ENCODE measurements around the gene ITPR2. TPM values are rescaled to one million over a fixed set of nuclear protein-coding genes. Genes with fewer than 3 reads are reported as not detected.

The ITPR2 gene
- total RNA-seq, 1 donor, result 19.2 TPM

DNA sequence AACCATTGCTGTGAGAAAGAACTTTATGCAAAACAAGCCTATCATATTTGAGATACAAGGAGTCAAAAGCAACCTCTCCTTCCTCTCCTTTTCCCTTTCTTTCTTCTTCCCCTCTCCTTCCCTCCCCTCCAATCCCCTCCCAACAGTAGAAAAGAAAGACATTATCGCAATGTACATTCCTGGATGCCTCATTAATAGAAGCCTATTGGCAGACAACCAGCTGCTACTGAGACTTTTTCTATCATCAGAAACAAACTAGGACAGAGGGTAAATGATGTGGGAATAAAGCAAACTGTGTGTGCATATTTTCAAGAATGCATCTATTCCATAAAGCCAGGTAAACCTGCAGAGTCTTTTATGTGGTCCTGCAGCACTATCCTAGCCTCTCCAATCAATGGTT lies 237.2 kb downstream of the ITPR2 start:
- Histone ChIP-seq H3K27me3 (ENCODE audit: insufficient read depth, low read length) (no peaks in the 10 kb centered on the region), H3K4me1 (ENCODE audit: insufficient read depth, low read length) (peaks cover 8% of the 10 kb centered on the region), H4K20me1 (ENCODE audit: insufficient read depth, low read length) (no peaks in the 10 kb centered on the region), H3K79me2 (ENCODE audit: insufficient read depth, low read length) (no peaks in the 10 kb centered on the region), H3K9me3 (ENCODE audit: low read depth, low read length) (no peaks in the 10 kb centered on the region), H3K4me3 (ENCODE audit: insufficient read depth, low read length) (no peak overlapping the region), H3K27ac (ENCODE audit: low read depth, low read length) (no peak overlapping the region), H2AFZ (ENCODE audit: low read length) (no peak overlapping the region), H3K4me2 (ENCODE audit: insufficient read depth, low read length) (no peak overlapping the region), H3K36me3 (ENCODE audit: insufficient read depth, low read length) (no peaks in the 10 kb centered on the region)
- TF ChIP-seq, protein P1, sequence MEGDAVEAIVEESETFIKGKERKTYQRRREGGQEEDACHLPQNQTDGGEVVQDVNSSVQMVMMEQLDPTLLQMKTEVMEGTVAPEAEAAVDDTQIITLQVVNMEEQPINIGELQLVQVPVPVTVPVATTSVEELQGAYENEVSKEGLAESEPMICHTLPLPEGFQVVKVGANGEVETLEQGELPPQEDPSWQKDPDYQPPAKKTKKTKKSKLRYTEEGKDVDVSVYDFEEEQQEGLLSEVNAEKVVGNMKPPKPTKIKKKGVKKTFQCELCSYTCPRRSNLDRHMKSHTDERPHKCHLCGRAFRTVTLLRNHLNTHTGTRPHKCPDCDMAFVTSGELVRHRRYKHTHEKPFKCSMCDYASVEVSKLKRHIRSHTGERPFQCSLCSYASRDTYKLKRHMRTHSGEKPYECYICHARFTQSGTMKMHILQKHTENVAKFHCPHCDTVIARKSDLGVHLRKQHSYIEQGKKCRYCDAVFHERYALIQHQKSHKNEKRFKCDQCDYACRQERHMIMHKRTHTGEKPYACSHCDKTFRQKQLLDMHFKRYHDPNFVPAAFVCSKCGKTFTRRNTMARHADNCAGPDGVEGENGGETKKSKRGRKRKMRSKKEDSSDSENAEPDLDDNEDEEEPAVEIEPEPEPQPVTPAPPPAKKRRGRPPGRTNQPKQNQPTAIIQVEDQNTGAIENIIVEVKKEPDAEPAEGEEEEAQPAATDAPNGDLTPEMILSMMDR (IDR thresholded peaks at IDR 0.05; ENCODE audit: extremely low read depth, low read depth, low read length), result no peak
- no peak for DNase-seq (ENCODE audit: insufficient read length, low spot score, missing footprints)

DNA sequence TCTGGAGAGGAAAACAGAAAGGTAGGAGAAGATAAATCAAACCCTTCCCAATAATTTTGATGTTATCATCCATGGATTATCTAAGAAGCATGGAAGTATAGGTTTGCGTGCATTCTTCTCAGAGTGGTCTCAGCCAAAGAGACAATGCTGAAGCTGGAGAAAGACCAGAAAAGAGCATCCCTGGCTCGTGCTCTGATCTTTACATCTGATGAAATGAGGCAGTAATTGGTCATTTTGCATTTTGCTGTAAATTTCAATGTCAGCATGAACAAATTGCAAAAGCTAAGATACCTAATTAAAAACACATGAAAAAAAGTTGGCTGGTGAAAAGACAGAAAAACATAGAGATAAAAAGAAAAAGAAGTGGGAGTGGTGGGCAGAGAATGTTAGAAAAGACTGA lies 252.4 kb downstream of the ITPR2 start:
- Histone ChIP-seq H3K36me3 (ENCODE audit: insufficient read depth, low read length) (no peaks in the 10 kb centered on the region), H3K27me3 (ENCODE audit: insufficient read depth, low read length) (no peaks in the 10 kb centered on the region), H3K9me3 (ENCODE audit: low read depth, low read length) (no peaks in the 10 kb centered on the region), H2AFZ (ENCODE audit: low read length) (no peak overlapping the region), H3K79me2 (ENCODE audit: insufficient read depth, low read length) (no peaks in the 10 kb centered on the region), H3K4me2 (ENCODE audit: insufficient read depth, low read length) (no peak overlapping the region), H3K27ac (ENCODE audit: low read depth, low read length) (no peak overlapping the region), H4K20me1 (ENCODE audit: insufficient read depth, low read length) (no peaks in the 10 kb centered on the region), H3K4me3 (ENCODE audit: insufficient read depth, low read length) (no peak overlapping the region), H3K4me1 (ENCODE audit: insufficient read depth, low read length) (no peaks in the 10 kb centered on the region)
- DNase-seq (ENCODE audit: insufficient read length, low spot score, missing footprints), result no peak
- TF ChIP-seq, protein P1 (IDR thresholded peaks at IDR 0.05; ENCODE audit: extremely low read depth, low read depth, low read length), result no peak

DNA sequence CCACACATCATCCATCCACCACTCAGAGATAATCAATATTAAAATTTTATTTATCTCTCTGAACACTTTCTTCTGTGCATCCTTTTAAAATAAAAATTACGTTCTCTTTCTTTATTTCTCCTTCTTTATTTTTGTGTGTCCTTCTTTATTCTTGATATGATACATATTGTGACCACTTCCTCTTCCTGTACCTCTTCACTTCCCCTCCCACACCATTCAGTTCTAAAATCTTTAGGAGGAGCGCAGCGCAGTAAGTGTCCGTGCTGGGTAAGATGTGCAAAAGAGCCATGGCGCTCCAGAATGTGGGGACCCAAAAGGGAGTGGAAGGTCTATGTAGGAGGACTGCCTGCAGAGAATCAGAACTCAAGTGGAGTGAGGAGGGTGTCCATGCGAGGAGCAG lies 256.7 kb downstream of the ITPR2 start:
- H4K20me1 ChIP-seq (ENCODE audit: insufficient read depth, low read length), result no peaks in the 10 kb centered on the region
- no peak overlapping the region for H3K4me3 ChIP-seq (ENCODE audit: insufficient read depth, low read length)
- H3K4me2 ChIP-seq (ENCODE audit: insufficient read depth, low read length), result no peak overlapping the region
- no peaks in the 10 kb centered on the region for H3K9me3 ChIP-seq (ENCODE audit: low read depth, low read length)
- no peaks in the 10 kb centered on the region for H3K4me1 ChIP-seq (ENCODE audit: insufficient read depth, low read length)
- no peak overlapping the region for H2AFZ ChIP-seq (ENCODE audit: low read length)
- H3K27me3 ChIP-seq (ENCODE audit: insufficient read depth, low read length), result no peaks in the 10 kb centered on the region
- no peaks in the 10 kb centered on the region for H3K79me2 ChIP-seq (ENCODE audit: insufficient read depth, low read length)
- TF ChIP-seq, protein P1 (IDR thresholded peaks at IDR 0.05; ENCODE audit: extremely low read depth, low read depth, low read length), result no peak
- DNase-seq (ENCODE audit: insufficient read length, low spot score, missing footprints), result no peak
- no peaks in the 10 kb centered on the region for H3K36me3 ChIP-seq (ENCODE audit: insufficient read depth, low read length)
- no peak overlapping the region for H3K27ac ChIP-seq (ENCODE audit: low read depth, low read length)

DNA sequence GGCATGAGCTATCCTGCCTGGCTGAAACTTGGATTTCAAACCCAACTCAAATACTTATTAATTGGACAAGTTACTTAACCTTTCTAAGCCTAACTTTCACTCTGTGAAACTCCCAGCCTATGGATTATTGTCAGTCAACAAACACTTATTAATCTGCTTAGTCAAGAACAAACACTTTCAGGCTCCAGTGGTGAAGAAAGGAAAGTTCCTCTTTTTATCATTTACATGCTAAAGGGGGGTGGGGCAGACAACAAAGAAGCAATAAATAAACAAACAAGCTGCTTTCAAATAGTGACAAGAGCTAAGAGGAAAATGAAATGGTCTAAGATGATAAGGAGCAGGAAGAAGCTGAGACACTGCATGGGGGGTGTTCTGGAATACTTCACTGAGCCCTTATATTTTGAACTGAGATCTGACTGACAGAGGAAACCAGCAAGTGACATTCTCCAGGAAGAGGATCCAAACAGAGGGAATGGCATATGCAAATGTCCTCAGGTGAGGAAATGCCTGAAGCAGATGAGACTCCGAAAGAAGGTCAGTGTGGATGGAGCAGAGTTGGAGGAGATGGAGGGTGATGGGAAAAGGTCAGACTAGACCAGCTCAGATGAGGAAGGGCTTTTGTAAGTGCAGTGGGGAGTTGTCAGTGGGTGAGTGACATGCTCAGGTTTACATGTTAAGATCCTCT lies 259.6 kb downstream of the ITPR2 start:
- no peak for DNase-seq (ENCODE audit: insufficient read length, low spot score, missing footprints)
- H3K9me3 ChIP-seq (ENCODE audit: low read depth, low read length), result no peaks in the 10 kb centered on the region
- H3K4me2 ChIP-seq (ENCODE audit: insufficient read depth, low read length), result no peak overlapping the region
- TF ChIP-seq, protein P1 (IDR thresholded peaks at IDR 0.05; ENCODE audit: extremely low read depth, low read depth, low read length), result no peak
- no peak overlapping the region for H2AFZ ChIP-seq (ENCODE audit: low read length)
- H4K20me1 ChIP-seq (ENCODE audit: insufficient read depth, low read length), result no peaks in the 10 kb centered on the region
- no peaks in the 10 kb centered on the region for H3K4me1 ChIP-seq (ENCODE audit: insufficient read depth, low read length)
- no peaks in the 10 kb centered on the region for H3K36me3 ChIP-seq (ENCODE audit: insufficient read depth, low read length)
- H3K79me2 ChIP-seq (ENCODE audit: insufficient read depth, low read length), result no peaks in the 10 kb centered on the region
- H3K27me3 ChIP-seq (ENCODE audit: insufficient read depth, low read length), result no peaks in the 10 kb centered on the region
- H3K27ac ChIP-seq (ENCODE audit: low read depth, low read length), result no peak overlapping the region
- H3K4me3 ChIP-seq (ENCODE audit: insufficient read depth, low read length), result no peak overlapping the region
